Osteoblast (primary cell): ENCODE data around the gene FRMD5. TPM values are rescaled to one million over a fixed set of nuclear protein-coding genes. Genes with fewer than 3 reads are reported as not detected.

ENCODE experiments used
- DNase-seq: peaks from one replicate; pipeline ENCODE4 v3.0.0; 2011; ENCODE audit warnings: low spot score, mixed read lengths; ENCODE audit not compliant: insufficient read length; ENCODE audit errors: missing footprints
- H2AFZ ChIP-seq: 2 replicates; pipeline ENCODE4 v1.6.0; 2011; ENCODE audit warnings: mild to moderate bottlenecking, low read length
- H3K27ac ChIP-seq: 2 replicates; pipeline ENCODE4 v1.5.1; 2011; ENCODE audit warnings: mild to moderate bottlenecking, low read depth, low read length, moderate library complexity
- H3K27me3 ChIP-seq: 2 replicates; pipeline ENCODE4 v1.6.0; 2012; ENCODE audit warnings: mild to moderate bottlenecking, control low read depth, inconsistent platforms, low read length, moderate library complexity; ENCODE audit not compliant: insufficient read depth
- H3K36me3 ChIP-seq: 2 replicates; pipeline ENCODE4 v1.5.1; 2011; ENCODE audit warnings: mild to moderate bottlenecking, low read length, control low read depth, moderate library complexity; ENCODE audit not compliant: insufficient read depth
- H3K4me1 ChIP-seq: 2 replicates; pipeline ENCODE4 v1.5.1; 2011; ENCODE audit warnings: mild to moderate bottlenecking, low read length, control low read depth, moderate library complexity; ENCODE audit not compliant: insufficient read depth
- H3K4me2 ChIP-seq: 2 replicates; pipeline ENCODE4 v1.6.0; 2011; ENCODE audit warnings: mild to moderate bottlenecking, low read length; ENCODE audit not compliant: insufficient read depth
- H3K4me3 ChIP-seq: fragments of 200-600 bp; sonication (generic); 3 replicates; pipeline ENCODE4 v1.5.1; 2012; ENCODE audit warnings: mild to moderate bottlenecking, low read length, inconsistent platforms; ENCODE audit not compliant: insufficient read depth
- H3K79me2 ChIP-seq: 2 replicates; pipeline ENCODE4 v1.6.0; 2012; ENCODE audit warnings: mild to moderate bottlenecking, low read length, control low read depth, inconsistent platforms; ENCODE audit not compliant: insufficient read depth
- H3K9me3 ChIP-seq: 2 replicates; pipeline ENCODE4 v1.5.1; 2011; ENCODE audit warnings: low read depth, low read length, control low read depth
- H4K20me1 ChIP-seq: 2 replicates; pipeline ENCODE4 v1.6.0; 2012; ENCODE audit warnings: mild to moderate bottlenecking, low read length, control low read depth; ENCODE audit not compliant: insufficient read depth
- CTCF ChIP-seq: IDR thresholded peaks from 2 replicates; pipeline ENCODE4 v1.5.1; 2011; ENCODE audit warnings: mild to moderate bottlenecking, low read depth, low read length, moderate library complexity; ENCODE audit errors: extremely low read depth
- total RNA-seq: library from RNA; depleted of rRNA; stranded (reverse); fragments of >200 nt; gene quantifications from 2 replicates; pipeline ENCODE4 v1.2.3, GENCODE V29; 2012

FRMD5 gene
- total RNA-seq, 1 donor, result 3.3 TPM

GRCh38 chr15:44045217-44045616, 149.9 kb downstream of the FRMD5 start:
- Histone ChIP-seq H3K4me2 (no peak overlapping the region), H3K27ac (no peak overlapping the region), H2AFZ (no peak overlapping the region)

GRCh38 chr15:44038755-44039191, 156.3 kb downstream of the FRMD5 start:
- Histone ChIP-seq H3K27ac (no peak overlapping the region), H2AFZ (peak overlapping the region; percentile 8), H3K36me3 (no peaks in the 10 kb centered on the region), H4K20me1 (no peaks in the 10 kb centered on the region), H3K4me2 (peak overlapping the region; percentile 50), H3K79me2 (no peaks in the 10 kb centered on the region), H3K4me1 (peaks cover 23% of the 10 kb centered on the region), H3K4me3 (peak overlapping the region; percentile 40), H3K27me3 (peaks cover 4% of the 10 kb centered on the region), H3K9me3 (no peaks in the 10 kb centered on the region)
- no peak for DNase-seq
- no peak for TF ChIP-seq CTCF

More at GRCh38 chr15:44045217-44045616, 149.9 kb downstream of the FRMD5 start:
- Histone ChIP-seq H4K20me1 (no peaks in the 10 kb centered on the region), H3K4me1 (no peaks in the 10 kb centered on the region), H3K4me3 (no peak overlapping the region), H3K36me3 (no peaks in the 10 kb centered on the region), H3K79me2 (no peaks in the 10 kb centered on the region), H3K9me3 (no peaks in the 10 kb centered on the region), H3K27me3 (peaks cover 4% of the 10 kb centered on the region)
- TF ChIP-seq CTCF, result no peak
- DNase-seq, result no peak

GRCh38 chr15:44035781-44036699, 159.0 kb downstream of the FRMD5 start:
- DNase-seq, result peak; percentile 13
- Histone ChIP-seq H3K4me2 (no peak overlapping the region), H3K9me3 (no peaks in the 10 kb centered on the region), H4K20me1 (no peaks in the 10 kb centered on the region), H3K27me3 (peaks cover 1% of the 10 kb centered on the region), H3K27ac (peak overlapping the region; percentile 33), H3K4me1 (peaks cover 23% of the 10 kb centered on the region), H3K4me3 (no peak overlapping the region), H2AFZ (no peak overlapping the region), H3K36me3 (no peaks in the 10 kb centered on the region), H3K79me2 (peaks cover 6% of the 10 kb centered on the region)
- TF ChIP-seq CTCF, result no peak

GRCh38 chr15:44034933-44035624, 160.0 kb downstream of the FRMD5 start:
- no peak overlapping the region for H3K4me3 ChIP-seq
- H3K36me3 ChIP-seq, result no peaks in the 10 kb centered on the region
- H4K20me1 ChIP-seq, result no peaks in the 10 kb centered on the region
- peak; percentile 85 for DNase-seq
- peaks cover 27% of the 10 kb centered on the region for H3K4me1 ChIP-seq
- no peak overlapping the region for H2AFZ ChIP-seq
- no peak for TF ChIP-seq CTCF
- no peaks in the 10 kb centered on the region for H3K9me3 ChIP-seq
- no peaks in the 10 kb centered on the region for H3K27me3 ChIP-seq
- peak overlapping the region; percentile 33 for H3K27ac ChIP-seq
- H3K4me2 ChIP-seq, result no peak overlapping the region
- H3K79me2 ChIP-seq, result peaks cover 11% of the 10 kb centered on the region
